Ishikawa (cell line): ENCODE data around the gene MNX1.

ENCODE experiments used
- CEBPB ChIP-seq: IDR thresholded peaks from 2 replicates; pipeline ENCODE4 v1.6.1; 2012
- CREB1 ChIP-seq: IDR thresholded peaks from 2 replicates; pipeline ENCODE4 v1.6.1; 2012; ENCODE audit warnings: low read depth
- EGR1 ChIP-seq: IDR thresholded peaks from 2 replicates; pipeline ENCODE4 v1.6.1; 2012
- EP300 ChIP-seq: IDR thresholded peaks from 2 replicates; pipeline ENCODE4 v1.6.1; 2012; ENCODE audit warnings: borderline replicate concordance
- FOXM1 ChIP-seq: IDR thresholded peaks from 2 replicates; pipeline ENCODE4 v1.6.1; 2012; ENCODE audit warnings: low read depth, borderline replicate concordance
- NFIC ChIP-seq: IDR thresholded peaks from 2 replicates; pipeline ENCODE4 v1.6.1; 2012
- RAD21 ChIP-seq: IDR thresholded peaks from 2 replicates; pipeline ENCODE4 v1.6.1; 2012; ENCODE audit warnings: low read depth
- TAF1 ChIP-seq: IDR thresholded peaks from 2 replicates; pipeline ENCODE4 v1.6.1; 2012; ENCODE audit warnings: low read depth, mild to moderate bottlenecking
- TCF12 ChIP-seq: IDR thresholded peaks from 2 replicates; pipeline ENCODE4 v1.6.1; 2012; ENCODE audit warnings: low read depth
- TEAD4 ChIP-seq: IDR thresholded peaks from 2 replicates; pipeline ENCODE4 v1.6.1; 2012
- YY1 ChIP-seq: IDR thresholded peaks from 2 replicates; pipeline ENCODE4 v1.6.1; 2012; ENCODE audit warnings: low read depth
- ZBTB7A ChIP-seq: IDR thresholded peaks from 2 replicates; pipeline ENCODE4 v1.6.1; 2012; ENCODE audit warnings: low read depth
- TF ChIP-seq, protein P1 (sequence below): IDR thresholded peaks from 2 replicates; pipeline ENCODE4 v1.6.1; 2012
- TF ChIP-seq, protein P2 (sequence below): IDR thresholded peaks from 2 replicates; pipeline ENCODE4 v1.6.1; 2012
- TF ChIP-seq, protein P3 (sequence below): IDR thresholded peaks from 2 replicates; pipeline ENCODE4 v1.6.1; 2012; ENCODE audit warnings: low read depth, mild to moderate bottlenecking

Gene MNX1

DNA sequence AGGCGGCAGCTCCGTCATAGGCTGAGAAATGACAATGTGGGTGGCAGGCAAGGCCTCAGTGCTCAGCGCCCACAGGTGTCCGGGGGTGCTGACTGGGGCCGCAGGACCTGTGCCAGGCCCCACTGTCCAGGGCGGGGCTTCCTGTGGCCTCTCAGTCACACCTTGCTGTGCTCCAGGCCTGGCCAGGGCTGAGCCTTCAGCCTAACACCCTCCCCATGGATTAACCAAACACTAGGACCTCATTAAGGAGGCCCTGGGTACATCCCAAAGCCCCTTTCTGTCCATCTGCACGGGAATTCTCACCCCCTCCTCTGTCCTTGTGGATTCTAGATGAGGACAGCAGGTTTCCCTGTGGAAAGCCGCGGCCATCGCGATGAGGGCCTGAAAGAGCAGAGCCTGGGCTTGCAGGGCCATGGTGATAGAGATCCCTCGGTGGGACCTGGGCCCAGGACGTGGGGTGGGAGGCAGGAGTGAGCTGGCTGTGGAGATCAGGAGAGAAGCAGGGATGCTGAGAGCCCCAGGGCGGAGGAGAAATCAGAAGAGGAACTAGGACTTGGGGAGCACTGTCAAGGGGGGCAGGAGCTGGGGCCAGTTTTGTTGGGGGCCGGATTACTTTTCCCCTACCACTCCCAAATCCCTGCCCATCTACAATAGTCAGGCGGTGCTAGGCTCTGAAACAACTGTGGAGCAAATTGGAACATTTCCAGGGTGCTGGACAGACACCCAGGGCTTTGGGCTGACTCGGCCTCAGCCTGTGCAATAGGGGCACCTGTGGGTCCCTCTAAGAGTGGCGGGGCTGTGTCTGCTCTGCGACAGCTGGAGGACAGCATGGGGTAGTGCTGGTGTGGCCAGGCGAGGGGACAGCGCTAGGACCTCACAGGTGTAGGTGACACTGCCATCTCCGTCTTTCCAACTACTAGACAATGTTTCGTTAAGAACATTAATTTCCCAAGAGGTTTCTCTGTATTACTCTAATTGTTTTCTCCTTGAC lies 23.3 kb upstream of the MNX1 start:
- TF ChIP-seq YY1 (no peak), TAF1 (no peak), CEBPB (no peak), RAD21 (no peak)

DNA sequence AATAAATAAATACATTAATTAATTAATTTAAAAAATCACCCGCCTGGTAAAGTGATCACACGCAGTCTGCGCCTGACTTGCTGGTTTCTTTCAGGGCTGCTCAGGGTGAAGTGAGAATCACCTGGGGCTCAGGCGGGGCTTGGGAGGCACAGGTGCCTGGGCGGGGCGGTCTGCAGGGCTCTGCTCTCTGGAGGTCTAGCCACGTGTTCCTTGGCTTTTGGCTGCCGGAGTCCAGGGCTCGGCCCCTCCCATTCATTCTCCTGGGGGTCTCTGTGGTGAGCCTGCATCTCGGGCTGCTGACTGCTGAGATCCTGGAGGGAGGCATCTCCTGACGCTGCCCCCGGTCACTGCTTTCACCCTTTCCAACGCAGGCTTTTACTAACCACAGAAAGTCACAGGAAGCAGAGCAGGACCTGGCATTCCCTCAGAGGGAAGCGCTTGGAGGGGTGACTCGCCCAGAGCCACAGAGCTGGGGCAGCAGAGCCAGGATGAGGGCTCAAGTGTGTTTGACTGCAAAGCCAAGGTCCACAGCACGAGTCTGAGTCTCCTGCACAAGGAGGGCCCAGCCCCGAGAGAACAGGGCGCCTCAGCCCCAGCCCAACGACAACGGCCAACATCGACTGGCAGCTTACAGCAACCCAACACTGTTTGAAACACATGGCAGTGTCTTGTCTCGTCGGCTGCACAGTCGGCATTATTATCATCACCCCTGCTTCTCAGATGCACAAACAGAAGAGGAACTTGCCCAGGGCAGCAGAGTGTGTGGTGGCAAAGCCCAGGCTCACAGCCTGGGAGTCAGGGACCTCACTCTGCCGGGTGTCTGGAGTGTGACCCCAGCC lies 22.4 kb upstream of the MNX1 start:
- TF ChIP-seq, protein P1, sequence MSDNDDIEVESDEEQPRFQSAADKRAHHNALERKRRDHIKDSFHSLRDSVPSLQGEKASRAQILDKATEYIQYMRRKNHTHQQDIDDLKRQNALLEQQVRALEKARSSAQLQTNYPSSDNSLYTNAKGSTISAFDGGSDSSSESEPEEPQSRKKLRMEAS: no peak

DNA sequence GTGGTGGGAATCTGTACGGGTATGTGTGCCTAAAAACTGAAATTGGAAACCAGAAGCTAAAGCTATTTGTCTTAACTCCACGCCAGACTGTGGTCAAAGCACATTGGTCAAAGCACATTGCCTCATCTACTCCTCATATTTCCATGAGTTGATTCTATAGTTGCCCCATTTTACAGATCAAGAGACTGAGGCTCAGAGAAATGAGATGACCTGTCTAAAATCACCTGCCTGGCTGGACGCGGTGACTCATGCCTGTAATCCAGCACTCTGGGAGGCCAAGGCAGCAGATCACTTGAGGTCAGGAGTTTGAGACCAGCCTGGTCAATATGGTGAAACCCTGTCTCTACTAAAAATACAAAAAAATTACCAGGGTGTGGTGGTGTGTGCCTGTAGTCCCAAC lies 21.7 kb upstream of the MNX1 start:
- TF ChIP-seq EP300 (no peak), TEAD4 (no peak), YY1 (no peak), TCF12 (no peak), CREB1 (no peak), EGR1 (no peak), RAD21 (no peak), FOXM1 (no peak), ZBTB7A (no peak), TAF1 (no peak), CEBPB (no peak), NFIC (no peak)
- TF ChIP-seq, protein P2, sequence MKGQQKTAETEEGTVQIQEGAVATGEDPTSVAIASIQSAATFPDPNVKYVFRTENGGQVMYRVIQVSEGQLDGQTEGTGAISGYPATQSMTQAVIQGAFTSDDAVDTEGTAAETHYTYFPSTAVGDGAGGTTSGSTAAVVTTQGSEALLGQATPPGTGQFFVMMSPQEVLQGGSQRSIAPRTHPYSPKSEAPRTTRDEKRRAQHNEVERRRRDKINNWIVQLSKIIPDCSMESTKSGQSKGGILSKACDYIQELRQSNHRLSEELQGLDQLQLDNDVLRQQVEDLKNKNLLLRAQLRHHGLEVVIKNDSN: no peak
- TF ChIP-seq, protein P1: no peak
- TF ChIP-seq, protein P3, sequence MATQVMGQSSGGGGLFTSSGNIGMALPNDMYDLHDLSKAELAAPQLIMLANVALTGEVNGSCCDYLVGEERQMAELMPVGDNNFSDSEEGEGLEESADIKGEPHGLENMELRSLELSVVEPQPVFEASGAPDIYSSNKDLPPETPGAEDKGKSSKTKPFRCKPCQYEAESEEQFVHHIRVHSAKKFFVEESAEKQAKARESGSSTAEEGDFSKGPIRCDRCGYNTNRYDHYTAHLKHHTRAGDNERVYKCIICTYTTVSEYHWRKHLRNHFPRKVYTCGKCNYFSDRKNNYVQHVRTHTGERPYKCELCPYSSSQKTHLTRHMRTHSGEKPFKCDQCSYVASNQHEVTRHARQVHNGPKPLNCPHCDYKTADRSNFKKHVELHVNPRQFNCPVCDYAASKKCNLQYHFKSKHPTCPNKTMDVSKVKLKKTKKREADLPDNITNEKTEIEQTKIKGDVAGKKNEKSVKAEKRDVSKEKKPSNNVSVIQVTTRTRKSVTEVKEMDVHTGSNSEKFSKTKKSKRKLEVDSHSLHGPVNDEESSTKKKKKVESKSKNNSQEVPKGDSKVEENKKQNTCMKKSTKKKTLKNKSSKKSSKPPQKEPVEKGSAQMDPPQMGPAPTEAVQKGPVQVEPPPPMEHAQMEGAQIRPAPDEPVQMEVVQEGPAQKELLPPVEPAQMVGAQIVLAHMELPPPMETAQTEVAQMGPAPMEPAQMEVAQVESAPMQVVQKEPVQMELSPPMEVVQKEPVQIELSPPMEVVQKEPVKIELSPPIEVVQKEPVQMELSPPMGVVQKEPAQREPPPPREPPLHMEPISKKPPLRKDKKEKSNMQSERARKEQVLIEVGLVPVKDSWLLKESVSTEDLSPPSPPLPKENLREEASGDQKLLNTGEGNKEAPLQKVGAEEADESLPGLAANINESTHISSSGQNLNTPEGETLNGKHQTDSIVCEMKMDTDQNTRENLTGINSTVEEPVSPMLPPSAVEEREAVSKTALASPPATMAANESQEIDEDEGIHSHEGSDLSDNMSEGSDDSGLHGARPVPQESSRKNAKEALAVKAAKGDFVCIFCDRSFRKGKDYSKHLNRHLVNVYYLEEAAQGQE: no peak

DNA sequence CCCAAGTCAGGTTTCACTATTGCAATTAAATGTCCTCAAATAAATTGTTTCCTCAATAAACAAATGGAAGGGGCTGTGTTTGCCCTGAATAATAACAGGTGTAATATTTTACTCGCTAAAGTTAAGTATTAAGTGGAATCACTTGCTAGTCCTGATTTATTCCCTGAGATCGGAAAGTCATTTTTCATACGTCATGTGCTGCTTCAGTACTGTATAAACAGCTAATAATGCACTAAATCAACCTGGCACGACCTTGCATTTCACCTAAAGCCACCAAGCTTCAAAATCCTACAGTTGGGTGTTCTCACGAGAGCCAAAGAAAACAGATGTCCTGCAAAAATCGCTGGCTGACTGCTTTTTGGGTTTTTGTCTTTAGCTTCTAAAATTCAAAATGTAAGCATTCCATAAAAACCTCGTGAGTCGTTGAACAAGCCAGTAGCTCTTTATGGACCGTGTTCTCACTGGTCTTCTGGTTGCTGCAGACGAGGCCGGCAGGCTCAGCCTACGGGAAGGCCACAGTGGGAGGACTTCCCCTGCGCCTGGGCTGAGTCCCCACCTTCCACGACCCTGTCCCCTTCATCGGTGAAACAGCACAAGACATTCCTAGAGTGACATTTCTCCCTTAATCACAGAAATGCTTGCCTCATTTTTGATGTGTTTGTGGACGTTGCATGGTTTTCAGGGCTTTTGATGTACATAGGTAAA lies 17.9 kb upstream of the MNX1 start:
- TF ChIP-seq ZBTB7A (no peak), CREB1 (no peak), EGR1 (no peak), TEAD4 (no peak), FOXM1 (no peak), NFIC (no peak), YY1 (no peak), RAD21 (no peak), TCF12 (no peak), CEBPB (no peak), TAF1 (no peak), EP300 (no peak)
- TF ChIP-seq, protein P3: no peak
- TF ChIP-seq, protein P2: no peak
- TF ChIP-seq, protein P1: no peak
